Activated naive CD8-positive, alpha-beta T cell treated with anti-CD3 and anti-CD28 coated beads for 36 hours (primary cell): ENCODE results near the gene RNGTT. TPM values are rescaled to one million over a fixed set of nuclear protein-coding genes. Genes with fewer than 3 reads are reported as not detected.
A peak's percentile ranks its signal among the peaks of the same experiment; 100 is the strongest.
"Not testable (repeated sequence)": the region's sequence is repeated elsewhere in the genome, so short reads cannot be mapped to it uniquely, and the experiment has no call there.

Source experiments
- DNase-seq: peaks from one replicate; pipeline ENCODE4 v3.0.0; 2021
- H3K27ac Mint-ChIP-seq: one replicate; pipeline ENCODE4 v1.8.0; 2022; ENCODE audit warnings: mild to moderate bottlenecking, moderate library complexity, mixed read lengths
- H3K27me3 Mint-ChIP-seq: one replicate; pipeline ENCODE4 v1.8.0; 2022; ENCODE audit warnings: mild to moderate bottlenecking, mixed read lengths
- H3K36me3 Mint-ChIP-seq: one replicate; pipeline ENCODE4 v1.8.0; 2021; ENCODE audit warnings: mild to moderate bottlenecking, mixed read lengths
- H3K4me1 Mint-ChIP-seq: one replicate; pipeline ENCODE4 v1.8.0; 2021; ENCODE audit warnings: mixed read lengths
- H3K4me3 Mint-ChIP-seq: one replicate; pipeline ENCODE4 v1.8.0; 2022; ENCODE audit warnings: mild to moderate bottlenecking, moderate library complexity, mixed read lengths
- H3K9me3 Mint-ChIP-seq: one replicate; pipeline ENCODE4 v1.8.0; 2022; ENCODE audit warnings: mixed read lengths
- total RNA-seq, 2 experiments: library from RNA; stranded (reverse); gene quantifications; one replicate each; pipeline ENCODE4 v1.2.3, GENCODE V29; 2021

RNGTT gene
- total RNA-seq, 2 experiments from 2014 or later, result 19.7 to 20.9 TPM

GRCh38 chr6:88984152-88984551 lies 20.7 kb upstream of the RNGTT start:
- Mint-ChIP-seq H3K27me3 (no peaks in the 10 kb centered on the region), H3K4me3 (no peak overlapping the region), H3K4me1 (no peaks in the 10 kb centered on the region), H3K27ac (no peak overlapping the region), H3K36me3 (no peaks in the 10 kb centered on the region), H3K9me3 (no peaks in the 10 kb centered on the region)
- DNase-seq, result no peak

DNA sequence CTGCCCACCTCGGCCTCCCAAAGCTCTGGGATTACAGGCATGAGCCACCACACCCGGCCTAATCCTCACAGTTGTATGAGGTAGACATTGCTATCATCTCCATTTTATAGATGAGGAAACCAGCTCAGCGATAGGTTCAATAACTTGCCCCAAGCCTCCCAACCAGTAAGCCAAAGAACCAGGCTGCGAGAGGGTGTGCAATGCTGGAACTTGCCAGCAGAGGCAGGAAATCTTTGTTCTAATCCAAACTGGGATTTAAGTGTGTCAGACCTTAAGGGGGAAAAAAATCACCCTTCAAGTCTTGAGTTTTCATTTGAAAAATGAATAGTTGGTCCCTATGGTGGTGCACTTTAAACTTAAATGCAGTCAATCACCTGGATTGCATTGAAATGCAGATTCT lies 20.1 kb upstream of the RNGTT start:
- Mint-ChIP-seq H3K4me3 (no peak overlapping the region), H3K27me3 (no peaks in the 10 kb centered on the region), H3K4me1 (no peaks in the 10 kb centered on the region), H3K9me3 (no peaks in the 10 kb centered on the region), H3K36me3 (no peaks in the 10 kb centered on the region), H3K27ac (no peak overlapping the region)
- DNase-seq, result peak; percentile 7

- not testable (repeated sequence) for H3K4me3 Mint-ChIP-seq, H3K27me3 Mint-ChIP-seq, H3K36me3 Mint-ChIP-seq, H3K4me1 Mint-ChIP-seq, H3K27ac Mint-ChIP-seq, H3K9me3 Mint-ChIP-seq, DNase-seq
These were observed 19.7 kb upstream of the RNGTT start for GRCh38 chr6:88983129-88983528.

GRCh38 chr6:88982720-88983119 lies 19.3 kb upstream of the RNGTT start:
- no peaks in the 10 kb centered on the region for H3K36me3 Mint-ChIP-seq
- H3K9me3 Mint-ChIP-seq, result no peaks in the 10 kb centered on the region
- H3K4me3 Mint-ChIP-seq, result no peak overlapping the region
- no peak for DNase-seq
- no peak overlapping the region for H3K27ac Mint-ChIP-seq
- no peaks in the 10 kb centered on the region for H3K27me3 Mint-ChIP-seq
- no peaks in the 10 kb centered on the region for H3K4me1 Mint-ChIP-seq

DNA sequence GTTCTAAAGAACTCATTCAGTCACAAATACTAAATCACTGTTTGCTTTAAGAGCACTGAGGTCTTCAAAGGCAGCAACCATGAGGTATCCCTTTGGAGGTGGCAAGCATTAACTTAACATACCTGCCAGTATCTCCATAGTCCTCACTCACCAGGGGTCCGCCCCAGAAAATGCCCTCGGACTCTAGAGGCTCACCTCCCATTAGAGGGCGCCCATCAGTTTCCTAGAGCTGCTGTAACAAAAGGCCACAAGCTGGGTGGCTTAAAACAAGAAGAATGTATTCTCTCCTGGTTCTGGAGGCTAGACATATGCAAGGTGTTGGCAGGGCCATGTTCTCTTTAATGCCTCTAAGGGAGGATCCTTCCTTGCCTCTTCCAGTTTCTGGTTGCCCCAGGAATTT lies 12.0 kb upstream of the RNGTT start:
- Mint-ChIP-seq H3K4me3 (no peak overlapping the region), H3K4me1 (peaks cover 4% of the 10 kb centered on the region), H3K27ac (no peak overlapping the region), H3K27me3 (no peaks in the 10 kb centered on the region), H3K36me3 (no peaks in the 10 kb centered on the region), H3K9me3 (no peaks in the 10 kb centered on the region)
- DNase-seq, result no peak

- Mint-ChIP-seq H3K36me3 (peaks cover 6% of the 10 kb centered on the region), H3K27ac (no peak overlapping the region), H3K4me1 (peaks cover 4% of the 10 kb centered on the region), H3K9me3 (peaks cover 3% of the 10 kb centered on the region), H3K4me3 (no peak overlapping the region), H3K27me3 (no peaks in the 10 kb centered on the region)
- no peak for DNase-seq
These were observed 9.3 kb upstream of the RNGTT start for GRCh38 chr6:88972504-88973423.

- Mint-ChIP-seq H3K9me3 (peaks cover 9% of the 10 kb centered on the region), H3K4me1 (peaks cover 4% of the 10 kb centered on the region), H3K4me3 (no peak overlapping the region), H3K36me3 (peaks cover 6% of the 10 kb centered on the region), H3K27ac (no peak overlapping the region), H3K27me3 (no peaks in the 10 kb centered on the region)
- DNase-seq, result no peak
These were observed 6.9 kb upstream of the RNGTT start for GRCh38 chr6:88970301-88970700.

- H3K4me3 Mint-ChIP-seq, DNase-seq, H3K27me3 Mint-ChIP-seq, H3K36me3 Mint-ChIP-seq, H3K9me3 Mint-ChIP-seq, H3K27ac Mint-ChIP-seq: not testable (repeated sequence)
- peaks cover 11% of the 10 kb centered on the region for H3K4me1 Mint-ChIP-seq
These were observed 5.8 kb upstream of the RNGTT start for GRCh38 chr6:88969255-88969654.

DNA sequence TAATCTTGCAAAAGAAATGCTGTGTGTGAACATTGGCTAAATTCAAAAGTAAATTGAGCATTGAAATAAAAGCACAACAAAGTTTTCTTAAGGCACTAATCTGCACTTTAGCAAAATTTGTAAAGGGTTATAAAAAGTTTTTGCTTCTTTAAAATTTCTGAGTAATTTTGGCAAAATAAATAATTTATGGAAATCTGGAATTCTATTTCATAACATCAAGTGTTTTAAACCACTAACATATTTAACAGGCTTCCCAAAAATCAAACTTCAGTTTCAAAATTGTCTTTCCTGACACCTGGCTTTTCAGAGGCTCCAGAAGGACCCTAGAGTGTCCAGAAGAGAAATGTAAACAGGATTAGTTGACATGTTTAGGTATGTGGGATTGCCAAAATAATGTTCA lies 4.5 kb upstream of the RNGTT start:
- Mint-ChIP-seq H3K27me3 (no peaks in the 10 kb centered on the region), H3K9me3 (peaks cover 9% of the 10 kb centered on the region), H3K4me1 (peaks cover 13% of the 10 kb centered on the region), H3K36me3 (peaks cover 8% of the 10 kb centered on the region), H3K4me3 (no peak overlapping the region), H3K27ac (no peak overlapping the region)
- DNase-seq, result no peak

GRCh38 chr6:88965691-88966090 lies 2.3 kb upstream of the RNGTT start:
- Mint-ChIP-seq H3K27ac (no peak overlapping the region), H3K36me3 (peaks cover 13% of the 10 kb centered on the region)

GRCh38 chr6:88964509-88964908 lies 1.1 kb upstream of the RNGTT start:
- Mint-ChIP-seq H3K9me3 (peaks cover 9% of the 10 kb centered on the region), H3K36me3 (peaks cover 13% of the 10 kb centered on the region), H3K4me1 (peaks cover 27% of the 10 kb centered on the region), H3K27ac (no peak overlapping the region), H3K27me3 (no peaks in the 10 kb centered on the region), H3K4me3 (peak overlapping the region; percentile 99)
- no peak for DNase-seq

More at GRCh38 chr6:88965691-88966090, 2.3 kb upstream of the RNGTT start:
- Mint-ChIP-seq H3K9me3 (peaks cover 9% of the 10 kb centered on the region), H3K27me3 (no peaks in the 10 kb centered on the region), H3K4me1 (peaks cover 23% of the 10 kb centered on the region), H3K4me3 (no peak overlapping the region)
- DNase-seq, result no peak

GRCh38 chr6:88958842-88959241 lies 4.6 kb downstream of the RNGTT start:
- H3K4me1 Mint-ChIP-seq, result peaks cover 38% of the 10 kb centered on the region
- H3K9me3 Mint-ChIP-seq, result peaks cover 14% of the 10 kb centered on the region
- H3K27me3 Mint-ChIP-seq, result no peaks in the 10 kb centered on the region
- H3K4me3 Mint-ChIP-seq, result no peak overlapping the region
- peaks cover 45% of the 10 kb centered on the region for H3K36me3 Mint-ChIP-seq
- H3K27ac Mint-ChIP-seq, result no peak overlapping the region
- no peak for DNase-seq

DNA sequence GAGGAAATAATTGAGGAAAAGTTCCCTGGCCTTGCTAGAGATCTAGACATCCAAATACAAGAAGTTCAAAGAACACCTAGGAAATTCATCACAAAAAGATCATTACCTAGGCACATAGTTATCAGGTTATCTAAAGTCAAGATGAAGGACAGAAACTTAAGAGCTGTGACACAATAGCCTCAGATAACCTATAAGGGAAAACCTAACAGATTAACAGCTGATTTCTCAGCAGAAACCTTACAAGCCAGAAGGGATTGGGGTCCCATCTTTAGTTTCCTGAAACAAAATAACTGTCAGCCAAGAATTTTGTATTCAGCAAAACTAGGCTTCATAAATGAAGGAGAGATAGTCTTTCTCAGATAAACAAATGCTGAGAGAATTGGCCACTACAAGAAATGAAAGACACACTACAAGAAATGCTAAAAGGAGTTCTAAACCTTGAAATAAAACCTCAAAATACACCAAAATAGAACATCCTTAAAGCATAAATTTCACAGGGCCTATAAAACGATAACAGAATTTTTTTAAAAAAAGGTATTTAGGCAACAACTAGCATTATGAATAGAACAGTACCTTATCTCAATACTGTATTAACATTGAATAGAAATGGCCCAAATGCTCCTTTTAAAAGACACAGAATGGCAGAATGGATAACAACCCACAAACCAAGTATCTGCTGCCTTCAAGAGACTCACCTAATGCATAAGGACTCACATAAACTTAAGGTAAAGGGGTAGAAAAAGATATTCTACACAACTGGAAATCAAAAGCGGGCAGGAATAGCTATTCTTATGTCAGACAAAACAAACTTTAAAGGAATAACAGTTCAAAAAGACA lies 9.7 kb downstream of the RNGTT start:
- H3K4me3 Mint-ChIP-seq, result no peak overlapping the region
- peaks cover 76% of the 10 kb centered on the region for H3K36me3 Mint-ChIP-seq
- H3K9me3 Mint-ChIP-seq, result peaks cover 27% of the 10 kb centered on the region
- peaks cover 27% of the 10 kb centered on the region for H3K4me1 Mint-ChIP-seq
- no peak for DNase-seq
- H3K27ac Mint-ChIP-seq, result no peak overlapping the region
- no peaks in the 10 kb centered on the region for H3K27me3 Mint-ChIP-seq

DNA sequence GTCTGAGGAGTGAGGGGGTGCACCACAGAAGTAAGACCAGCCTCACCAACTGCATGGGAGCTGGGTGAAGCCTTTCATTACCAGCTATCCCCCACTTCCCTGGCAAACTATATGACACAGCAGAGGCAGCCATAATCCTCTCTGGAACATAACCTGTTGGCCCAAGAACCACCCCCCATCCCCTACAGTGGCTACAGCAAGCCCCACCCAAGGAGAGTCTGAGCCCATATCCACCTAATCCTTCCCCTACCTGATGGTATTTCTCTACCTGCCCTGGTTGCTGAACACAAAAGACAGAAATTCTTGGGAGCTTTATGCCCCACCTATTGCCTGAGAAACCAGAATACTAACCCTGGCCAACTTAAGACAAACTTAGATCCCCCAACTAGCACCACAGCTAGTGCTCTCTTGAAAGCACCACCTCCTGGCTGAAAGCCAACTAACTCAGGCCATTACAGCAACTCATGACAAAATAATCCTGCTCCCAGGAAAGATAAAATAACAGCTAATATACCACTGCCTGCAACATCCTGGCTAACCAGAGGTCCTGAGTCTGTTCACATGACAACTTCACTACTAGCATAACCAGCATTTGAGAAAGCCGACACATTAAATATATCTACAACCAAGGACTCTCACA lies 11.2 kb downstream of the RNGTT start:
- Mint-ChIP-seq H3K9me3 (peaks cover 26% of the 10 kb centered on the region), H3K36me3 (peaks cover 65% of the 10 kb centered on the region), H3K27ac (no peak overlapping the region), H3K4me3 (no peak overlapping the region), H3K4me1 (peaks cover 15% of the 10 kb centered on the region), H3K27me3 (no peaks in the 10 kb centered on the region)
- DNase-seq, result no peak

DNA sequence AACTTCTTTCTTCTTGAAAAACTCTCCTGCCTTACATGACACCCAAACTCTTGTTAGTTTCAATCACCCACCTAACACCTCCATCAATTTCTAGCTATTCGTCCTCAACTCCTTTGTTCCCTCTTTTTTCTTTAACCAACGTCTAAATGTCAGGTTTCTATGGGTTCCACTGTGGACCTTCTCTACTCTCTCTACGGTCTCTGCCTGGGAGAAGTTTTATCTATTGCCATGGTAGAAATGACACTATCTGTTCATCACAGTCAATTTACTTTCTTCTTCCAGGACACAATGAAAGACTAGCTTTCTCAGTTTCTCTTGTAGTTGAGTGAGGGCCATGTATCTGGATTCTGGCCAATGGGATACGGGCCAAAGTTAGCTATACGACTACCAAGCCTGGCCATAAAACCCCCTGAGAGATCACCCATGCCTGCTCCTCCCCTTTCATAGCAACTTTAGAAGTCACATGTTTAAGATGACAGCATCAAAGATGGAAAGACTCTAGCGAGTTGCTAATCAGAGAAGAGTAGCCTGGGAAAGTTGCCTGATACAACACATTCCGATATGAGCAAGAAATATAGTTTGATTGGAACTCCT lies 17.9 kb downstream of the RNGTT start:
- no peak overlapping the region for H3K4me3 Mint-ChIP-seq
- no peaks in the 10 kb centered on the region for H3K27me3 Mint-ChIP-seq
- H3K4me1 Mint-ChIP-seq, result peaks cover 1% of the 10 kb centered on the region
- peaks cover 19% of the 10 kb centered on the region for H3K36me3 Mint-ChIP-seq
- no peak for DNase-seq
- peaks cover 4% of the 10 kb centered on the region for H3K9me3 Mint-ChIP-seq
- no peak overlapping the region for H3K27ac Mint-ChIP-seq
